ENCODE measurements around the gene ING1. TPM values are rescaled to one million over a fixed set of nuclear protein-coding genes. Genes with fewer than 3 reads are reported as not detected.

Gene ING1
- total RNA-seq, 2 experiments from 2014 or later = 16.7 to 18.4 TPM

- Mint-ChIP-seq H3K27me3 (peaks cover 15% of the 10 kb centered on the region), H3K9me3 (no peaks in the 10 kb centered on the region), H3K27ac (no peak overlapping the region), H3K36me3 (no peaks in the 10 kb centered on the region), H3K4me3 (no peak overlapping the region), H3K4me1 (peaks cover 2% of the 10 kb centered on the region)
- DNase-seq = no peak
These were observed 54.0 kb downstream of the ING1 start for GRCh38 chr13:110767476-110767875.

GRCh38 chr13:110769097-110769496 lies 55.6 kb downstream of the ING1 start:
- no peak for DNase-seq
- Mint-ChIP-seq H3K9me3 (no peaks in the 10 kb centered on the region), H3K27me3 (peaks cover 15% of the 10 kb centered on the region), H3K27ac (no peak overlapping the region), H3K36me3 (no peaks in the 10 kb centered on the region), H3K4me1 (peaks cover 2% of the 10 kb centered on the region), H3K4me3 (no peak overlapping the region)

- Mint-ChIP-seq H3K27ac (no peak overlapping the region), H3K9me3 (no peaks in the 10 kb centered on the region), H3K4me1 (peaks cover 2% of the 10 kb centered on the region), H3K27me3 (peaks cover 23% of the 10 kb centered on the region), H3K4me3 (no peak overlapping the region), H3K36me3 (no peaks in the 10 kb centered on the region)
- DNase-seq = no peak
These were observed 57.2 kb downstream of the ING1 start for GRCh38 chr13:110770678-110771077.

DNA sequence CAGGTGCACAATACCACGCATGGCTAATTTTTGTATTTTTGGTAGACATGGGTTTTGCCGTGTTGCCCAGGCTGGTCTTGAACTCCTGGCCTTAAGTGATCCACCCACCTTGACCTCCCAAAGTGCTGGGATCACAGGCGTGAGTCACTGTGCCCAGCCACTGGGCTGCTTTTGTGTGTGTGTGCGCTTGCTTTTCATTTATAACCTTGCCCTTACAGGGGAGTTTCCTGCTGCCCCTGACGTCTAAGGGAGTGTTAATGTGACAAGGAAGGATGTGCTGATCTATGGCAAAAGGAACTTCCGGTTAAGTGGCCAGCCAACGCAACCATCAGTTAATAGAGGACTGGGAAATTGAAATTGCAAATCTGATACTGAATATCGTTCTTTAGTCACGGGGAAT lies 57.7 kb downstream of the ING1 start:
- Mint-ChIP-seq H3K27ac (no peak overlapping the region), H3K27me3 (peaks cover 23% of the 10 kb centered on the region), H3K36me3 (no peaks in the 10 kb centered on the region), H3K9me3 (no peaks in the 10 kb centered on the region), H3K4me3 (no peak overlapping the region), H3K4me1 (peaks cover 2% of the 10 kb centered on the region)
- DNase-seq = peak; percentile 2

- H3K27me3 Mint-ChIP-seq = peaks cover 23% of the 10 kb centered on the region
- H3K9me3 Mint-ChIP-seq = no peaks in the 10 kb centered on the region
- no peak overlapping the region for H3K27ac Mint-ChIP-seq
- peaks cover 2% of the 10 kb centered on the region for H3K4me1 Mint-ChIP-seq
- H3K36me3 Mint-ChIP-seq = no peaks in the 10 kb centered on the region
- DNase-seq = no peak
- H3K4me3 Mint-ChIP-seq = no peak overlapping the region
These were observed 58.8 kb downstream of the ING1 start for GRCh38 chr13:110772091-110772984.

Other genes starting within 250 kb of the ING1 start
- 10 to 100 TPM; 10.7 to 10.9 TPM for gene RAB20, start 152.0 kb upstream of the ING1 start, total RNA-seq
- 10 to 100 TPM; 20.8 to 21.1 TPM for gene NAXD, start 98.2 kb upstream of the ING1 start, total RNA-seq
- 10 to 100 TPM; 81.1 to 84.8 TPM for gene CARS2, start 7.6 kb upstream of the ING1 start, total RNA-seq
- 10 to 100 TPM; 48.3 to 54.9 TPM for gene ANKRD10, start 201.4 kb downstream of the ING1 start, total RNA-seq